ENCODE results near the gene MGAT4B. TPM values are rescaled to one million over a fixed set of nuclear protein-coding genes. Genes with fewer than 3 reads are reported as not detected.

The MGAT4B gene
- total RNA-seq, 1 experiment from 2014 or later, result 148 TPM

- ATAC-seq (no peak), DNase-seq (ENCODE audit: low read depth, low spot score) (no peak)
- H4K20me1 ChIP-seq (ENCODE audit: insufficient read depth), result no peaks in the 10 kb centered on the region
- intact Hi-C loops (cut with micrococcal nuclease), result loop anchor here (2.0 to 5.0 kb wide), 3 partner anchors 56 to 290 kb away; partner anchors contain the start of genes MRNIP and TBC1D9B
- POLR2A ChIA-PET, result interaction anchor here (1.1 to 1.2 kb wide), 2 partner anchors 18 to 178 kb away, joined by 4 read pairs; partner anchors contain the start of genes HNRNPH1 and SQSTM1
- TF ChIP-seq EZH2phosphoT487 (IDR thresholded peaks at IDR 0.05; ENCODE audit: borderline replicate concordance), result no peak
- no TSS peak for BruUV-seq (replicated peaks)
- H3K79me2 ChIP-seq (ENCODE audit: insufficient read depth, low read length), result peaks cover 41% of the 10 kb centered on the region
- no peak overlapping the region for H2AFZ ChIP-seq (ENCODE audit: low read depth, low read length, poor library complexity, severe bottlenecking)
- H3K4me2 ChIP-seq (ENCODE audit: low read length), result 0 out of 2 replicates have a peak overlapping the region, but pooled peaks have one; percentile 27
- H3K27me3 ChIP-seq (ENCODE audit: insufficient read depth, low read length), result no peaks in the 10 kb centered on the region
- peak overlapping the region; percentile 27; the same call in 1 of the 2 replicates for H3K9ac ChIP-seq (ENCODE audit: low read length)
- no peaks in the 10 kb centered on the region for H3K9me2 ChIP-seq (ENCODE audit: insufficient read depth)
- H3K4me1 ChIP-seq (ENCODE audit: control insufficient read depth in 1 of 2, insufficient read depth in 2 of 2, low read length in 2 of 2), result peaks cover 28 to 38% of the 10 kb centered on the region in 2 experiments
- CTCF ChIA-PET, result interaction anchor here (0.8 to 2.7 kb wide), 9 partner anchors 9 to 288 kb away, joined by 3 to 8 read pairs (median 4); partner anchors contain the start of genes SQSTM1 and TBC1D9B
- RAD21 ChIA-PET (ENCODE audit: low non-redundant PET in 1 of 2, low total read pairs in 2 of 2, uncharacterized antibody in 2 of 2, unreplicated experiment in 2 of 2), result interaction anchor here in 1 of 2 experiments (0.5 kb wide), 1 partner anchor 15 kb away, joined by 3 read pairs; no protein-coding TSS in a partner anchor
- peaks cover 5 to 16% of the 10 kb centered on the region in 2 experiments; a peak in 1 of 4 replicates for H3K36me3 ChIP-seq (ENCODE audit: control insufficient read depth in 1 of 2, insufficient read depth in 2 of 2, low read length in 2 of 2)
- no peak overlapping the region for H3K4me3 ChIP-seq (replicated peaks in 1 of 2; ENCODE audit: low read depth in 1 of 2, low read length in 2 of 2)
- H3K9me3 ChIP-seq (ENCODE audit: control insufficient read depth in 1 of 2, insufficient read depth in 1 of 2, low read depth in 1 of 2, low read length in 2 of 2), result no peaks in the 10 kb centered on the region
- peak overlapping the region; percentile 28; the same call in 1 of the 2 replicates for H3K27ac ChIP-seq (ENCODE audit: low read depth, low read length)
These were observed 4.3 kb downstream of the MGAT4B start for GRCh38 chr5:179802207-179802883.

GRCh38 chr5:179801304-179802206 is 5.1 kb downstream of the MGAT4B start:
- H3K9me2 ChIP-seq (ENCODE audit: insufficient read depth), result no peaks in the 10 kb centered on the region
- peaks cover 31 to 46% of the 10 kb centered on the region in 2 experiments for H3K4me1 ChIP-seq (ENCODE audit: control insufficient read depth in 1 of 2, insufficient read depth in 2 of 2, low read length in 2 of 2)
- no peak overlapping the region for H2AFZ ChIP-seq (ENCODE audit: low read depth, low read length, poor library complexity, severe bottlenecking)
- no peak overlapping the region for H3K4me2 ChIP-seq (ENCODE audit: low read length)
- peak overlapping the region; percentile 28; the same call in 1 of the 2 replicates for H3K27ac ChIP-seq (ENCODE audit: low read depth, low read length)
- DNase-seq (ENCODE audit: low read depth, low spot score) (no peak), ATAC-seq (peak; percentile 67)
- BruUV-seq (replicated peaks), result no TSS peak
- H3K9ac ChIP-seq (ENCODE audit: low read length), result no peak overlapping the region
- ChIA-PET RAD21 (ENCODE audit: low non-redundant PET in 1 of 2, low total read pairs in 2 of 2, uncharacterized antibody in 2 of 2, unreplicated experiment in 2 of 2) (interaction anchor here in 1 of 2 experiments (0.5 kb wide), 1 partner anchor 16 kb away, joined by 3 read pairs; no protein-coding TSS in a partner anchor), POLR2A (interaction anchor here (1.1 to 1.2 kb wide), 2 partner anchors 19 to 178 kb away, joined by 4 read pairs; partner anchors contain the start of genes HNRNPH1 and SQSTM1), CTCF (interaction anchor here (0.8 to 2.7 kb wide), 9 partner anchors 9 to 289 kb away, joined by 3 to 8 read pairs (median 4); partner anchors contain the start of genes SQSTM1 and TBC1D9B)
- H3K4me3 ChIP-seq (replicated peaks in 1 of 2; ENCODE audit: low read depth in 1 of 2, low read length in 2 of 2), result no peak overlapping the region
- no peaks in the 10 kb centered on the region for H3K27me3 ChIP-seq (ENCODE audit: insufficient read depth, low read length)
- TF ChIP-seq SIN3A (IDR thresholded peaks at IDR 0.05; ENCODE audit: low read depth) (no peak), POLR2AphosphoS5 (IDR thresholded peaks at IDR 0.05; ENCODE audit: low read depth, low read length) (peak; percentile 48), CTCF (IDR thresholded peaks at IDR 0.05 in 2 of 3, conservative IDR thresholded peaks at IDR 0.05 in 1 of 3; ENCODE audit: borderline replicate concordance in 1 of 3, insufficient read depth in 1 of 3, low read depth in 2 of 3, low read length in 2 of 3) (peak in 2 of 3 experiments; percentile 77 to 85; a peak in 4 of 6 replicates)
- no peaks in the 10 kb centered on the region for H3K9me3 ChIP-seq (ENCODE audit: control insufficient read depth in 1 of 2, insufficient read depth in 1 of 2, low read depth in 1 of 2, low read length in 2 of 2)
- no peaks in the 10 kb centered on the region for H4K20me1 ChIP-seq (ENCODE audit: insufficient read depth)
- intact Hi-C loops (cut with micrococcal nuclease), result loop anchor here (2.0 to 5.0 kb wide), 3 partner anchors 57 to 291 kb away; partner anchors contain the start of genes MRNIP and TBC1D9B
- peaks cover 41% of the 10 kb centered on the region for H3K79me2 ChIP-seq (ENCODE audit: insufficient read depth, low read length)
- H3K36me3 ChIP-seq (ENCODE audit: control insufficient read depth in 1 of 2, insufficient read depth in 2 of 2, low read length in 2 of 2), result peaks cover 5 to 20% of the 10 kb centered on the region in 2 experiments; a peak in 1 of 4 replicates

All from HCT116 (cell line).